Right ventricle myocardium superior (tissue), 1 donor: Measurements from ENCODE around the gene ZHX3. TPM values are rescaled to one million over a fixed set of nuclear protein-coding genes. Genes with fewer than 3 reads are reported as not detected.
A peak's percentile ranks its signal among the peaks of the same experiment; 100 is the strongest.

Experiments used
- ATAC-seq: fragments of 200-7000 bp; cut with Tn5 transposase; one replicate; pipeline ENCODE4 v1.9.1; 2020; ENCODE audit warnings: mild to moderate bottlenecking; ENCODE audit not compliant: poor library complexity
- DNase-seq: peaks from one replicate; pipeline ENCODE4 v3.0.0-alpha.2; 2020
- intact Hi-C: fragments of 100-400 bp; cut with DNase I; formaldehyde crosslinking; loops from one replicate; pipeline ENCODE4 v1.11.2; 2022
- long read RNA-seq: library from polyadenylated mRNA; unstranded; transcript quantifications from one replicate; pipeline ENCODE4 v2.0.0, GENCODE V29; 2021
- total RNA-seq: library from RNA; stranded (reverse); fragmentation: NEBNext Ultra II Directional; extraction: Animal tissue kit (Norgen Biotek cat#: 25700); gene quantifications from one replicate; pipeline ENCODE4 v1.2.1, GENCODE V29; 2021
- donor health status: DM: no; HTN: yes; CAD: no; lungs with severe emphysema.

Gene ZHX3, protein sequence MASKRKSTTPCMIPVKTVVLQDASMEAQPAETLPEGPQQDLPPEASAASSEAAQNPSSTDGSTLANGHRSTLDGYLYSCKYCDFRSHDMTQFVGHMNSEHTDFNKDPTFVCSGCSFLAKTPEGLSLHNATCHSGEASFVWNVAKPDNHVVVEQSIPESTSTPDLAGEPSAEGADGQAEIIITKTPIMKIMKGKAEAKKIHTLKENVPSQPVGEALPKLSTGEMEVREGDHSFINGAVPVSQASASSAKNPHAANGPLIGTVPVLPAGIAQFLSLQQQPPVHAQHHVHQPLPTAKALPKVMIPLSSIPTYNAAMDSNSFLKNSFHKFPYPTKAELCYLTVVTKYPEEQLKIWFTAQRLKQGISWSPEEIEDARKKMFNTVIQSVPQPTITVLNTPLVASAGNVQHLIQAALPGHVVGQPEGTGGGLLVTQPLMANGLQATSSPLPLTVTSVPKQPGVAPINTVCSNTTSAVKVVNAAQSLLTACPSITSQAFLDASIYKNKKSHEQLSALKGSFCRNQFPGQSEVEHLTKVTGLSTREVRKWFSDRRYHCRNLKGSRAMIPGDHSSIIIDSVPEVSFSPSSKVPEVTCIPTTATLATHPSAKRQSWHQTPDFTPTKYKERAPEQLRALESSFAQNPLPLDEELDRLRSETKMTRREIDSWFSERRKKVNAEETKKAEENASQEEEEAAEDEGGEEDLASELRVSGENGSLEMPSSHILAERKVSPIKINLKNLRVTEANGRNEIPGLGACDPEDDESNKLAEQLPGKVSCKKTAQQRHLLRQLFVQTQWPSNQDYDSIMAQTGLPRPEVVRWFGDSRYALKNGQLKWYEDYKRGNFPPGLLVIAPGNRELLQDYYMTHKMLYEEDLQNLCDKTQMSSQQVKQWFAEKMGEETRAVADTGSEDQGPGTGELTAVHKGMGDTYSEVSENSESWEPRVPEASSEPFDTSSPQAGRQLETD
- total RNA-seq, result 31.7 TPM
- long read RNA-seq, partial matches to known transcripts, result 6 of 20 reads
- long read RNA-seq, other reads (novel, unspliced or antisense), result 13 of 20 reads

DNA sequence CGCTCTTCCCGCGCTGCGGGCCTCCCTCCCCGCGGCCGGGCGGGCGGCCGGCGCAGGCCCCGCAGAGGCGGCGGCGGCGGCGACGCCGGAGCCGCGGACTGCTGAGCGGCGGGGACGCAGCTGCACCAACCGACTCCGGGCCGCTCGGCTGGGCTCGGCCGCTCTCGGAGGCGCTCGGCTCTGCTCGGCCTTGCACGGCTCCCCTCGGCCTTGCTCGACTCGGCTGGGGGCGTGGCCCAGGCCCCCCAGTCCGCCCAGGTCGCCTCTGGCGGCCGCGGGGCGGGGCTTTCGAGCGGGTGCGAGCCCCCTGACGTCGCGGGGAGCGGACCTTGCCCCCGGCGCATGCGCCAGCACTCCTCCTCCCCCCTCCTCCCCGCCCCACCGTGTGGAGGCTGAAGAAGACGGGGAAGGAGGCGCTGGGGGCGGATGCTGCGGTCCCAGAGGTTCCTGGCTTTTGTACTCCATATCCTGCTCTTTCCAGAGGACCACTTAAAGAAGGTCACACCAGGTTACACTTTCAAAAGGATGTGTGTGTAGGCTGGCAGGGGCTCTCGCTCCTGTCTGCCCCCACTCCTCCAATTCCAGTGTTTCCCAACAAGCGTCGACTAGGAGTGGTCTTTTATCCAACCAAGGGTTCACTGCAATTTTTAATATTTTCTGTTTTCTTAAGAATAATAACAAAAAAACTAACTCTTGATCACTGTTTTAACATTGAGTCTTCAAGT is at the start of gene ZHX3:
Gene ZHX3, minus strand, starts transcription at position 186 of the 725 bp plus-strand sequence. CDS start 112,815 bp downstream, outside the sequence.
- ATAC-seq, result peak; percentile 98
- peak; percentile 98 for DNase-seq
- intact Hi-C loops, result no loop called here

GRCh38 chr20:41367393-41367695 is 49.8 kb upstream of the ZHX3 start:
- DNase-seq (no peak), ATAC-seq (no peak)
- intact Hi-C loops, result no loop called here

DNA sequence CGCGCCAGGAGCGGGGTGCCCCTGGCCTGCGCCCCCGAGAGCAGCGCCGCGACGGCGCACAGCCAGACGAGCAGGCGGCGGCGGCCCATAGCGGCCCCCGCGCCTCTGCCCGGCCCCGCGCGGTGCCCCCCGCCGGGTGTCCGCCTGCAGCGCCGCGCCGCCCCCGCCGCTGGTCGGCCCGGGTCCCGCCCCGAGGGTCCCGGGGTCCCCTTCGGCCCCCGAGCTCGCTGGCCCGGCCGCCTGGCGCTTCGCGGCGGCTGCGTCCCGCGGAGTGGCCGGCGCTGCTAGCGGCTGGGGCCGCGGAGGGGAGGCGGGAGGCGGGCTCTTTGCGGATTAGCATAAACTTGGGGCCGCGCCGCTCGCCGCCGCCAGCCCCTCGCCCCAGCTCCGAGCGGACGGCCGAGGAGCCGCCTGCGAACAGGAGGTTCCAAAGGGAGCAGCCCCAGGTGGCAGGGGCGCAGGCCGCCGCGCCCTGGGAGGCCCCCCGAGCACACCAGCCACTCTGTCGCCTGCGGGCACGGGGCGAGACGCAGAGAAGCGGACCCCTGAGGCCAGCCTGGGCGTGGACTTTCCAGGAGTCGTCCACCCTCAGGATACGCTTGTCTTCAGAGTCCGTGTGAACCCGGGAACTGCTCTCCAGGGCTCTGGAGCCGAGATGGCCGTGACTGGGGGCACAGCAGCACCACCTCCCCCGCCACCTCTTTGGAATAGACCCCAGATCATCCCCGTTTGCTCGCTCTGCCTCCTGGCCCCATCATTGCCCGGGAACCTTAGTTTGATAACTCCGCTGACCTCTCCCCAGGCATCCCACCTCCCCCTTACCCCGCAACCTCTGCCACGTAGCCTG is 49.2 kb upstream of the ZHX3 start, which contains the start of gene EMILIN3:
Gene EMILIN3, minus strand, starts transcription at position 273 of the 847 bp plus-strand sequence. Its CDS starts 184 bp downstream, at position 89.
- intact Hi-C loops, result no loop called here
- DNase-seq (no peak), ATAC-seq (peak; percentile 57)

DNA sequence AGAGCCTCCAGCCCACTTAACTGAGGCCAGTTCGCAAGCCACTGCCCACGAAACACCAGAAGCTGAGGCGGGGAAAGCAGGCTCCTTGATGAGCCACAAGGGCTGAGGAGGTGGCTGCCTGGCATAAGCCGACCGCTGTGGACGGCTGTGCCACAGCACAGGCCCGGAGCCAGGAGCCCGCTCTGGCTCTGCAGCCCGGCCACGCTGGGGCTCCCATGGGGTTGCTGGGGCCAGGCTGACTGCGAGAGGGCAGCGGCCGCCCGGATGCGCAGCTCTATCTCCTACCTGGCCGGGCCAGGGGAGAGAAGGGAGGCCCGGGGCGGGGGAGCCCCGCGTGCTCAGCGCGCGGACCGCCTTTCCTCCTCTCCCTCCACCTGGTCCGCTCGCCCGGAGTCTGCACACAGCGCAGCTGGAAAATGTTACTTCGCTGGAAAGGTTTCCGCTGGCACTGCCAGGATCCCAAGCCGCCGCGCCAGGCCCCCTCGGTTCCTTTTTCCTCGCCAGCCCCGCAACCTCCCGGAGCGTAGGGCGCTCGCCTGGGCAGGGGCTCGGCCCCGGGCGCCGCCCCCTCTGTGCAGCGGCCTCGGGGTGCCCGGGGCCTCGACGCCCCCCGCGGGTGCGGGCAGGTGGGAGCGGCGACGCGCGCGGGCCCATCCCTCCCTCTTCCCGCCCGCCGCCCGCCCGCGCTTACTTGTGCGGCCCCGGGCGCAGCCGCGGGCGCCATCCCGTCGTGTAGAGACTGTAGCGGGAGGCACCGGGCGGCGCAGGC is 48.4 kb upstream of the ZHX3 start:
- intact Hi-C loops, result no loop called here
- no peak for DNase-seq
- peak; percentile 7 for ATAC-seq

DNA sequence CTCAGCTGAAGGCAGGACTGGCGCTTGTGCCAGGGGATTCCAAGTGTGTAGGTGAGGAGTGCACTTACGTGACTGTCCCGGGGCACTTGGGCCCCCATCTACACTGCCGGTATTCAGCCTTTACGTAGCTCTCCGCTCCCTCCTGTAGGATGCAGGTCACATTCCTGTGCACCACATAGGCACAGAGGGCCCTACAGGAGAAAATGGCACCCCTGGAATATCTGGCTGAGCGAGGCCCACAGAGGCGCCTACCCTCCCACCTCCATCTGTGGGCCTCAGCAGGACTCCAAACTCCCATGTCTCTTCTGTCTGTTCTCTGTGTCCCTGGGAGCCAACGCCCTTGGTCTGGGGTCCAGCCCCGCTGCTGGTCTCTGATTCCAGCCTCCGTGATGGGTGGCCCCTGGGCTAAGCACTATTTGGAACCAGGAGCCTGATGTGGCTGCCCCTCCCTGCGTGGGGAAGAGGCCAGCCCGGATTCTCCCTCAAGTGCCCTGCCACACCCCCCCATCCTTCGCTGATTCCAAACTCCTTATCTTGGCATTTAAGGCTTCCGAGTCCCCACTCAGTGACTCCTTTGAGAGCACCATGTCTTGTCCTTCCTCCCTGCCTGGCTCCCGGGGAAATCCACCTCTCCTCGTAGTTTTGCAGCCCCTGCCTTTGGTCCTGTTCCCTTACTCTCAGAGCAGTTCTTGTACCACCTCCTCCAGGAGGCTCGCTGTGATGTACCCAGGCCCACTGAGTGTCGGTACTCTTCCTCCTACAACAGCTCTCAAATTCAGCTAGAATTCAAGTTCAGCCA is 47.6 kb upstream of the ZHX3 start:
- no peak for DNase-seq
- no peak for ATAC-seq
- intact Hi-C loops, result no loop called here

- ATAC-seq (no peak), DNase-seq (no peak)
- intact Hi-C loops, result no loop called here
Observed at GRCh38 chr20:41364236-41364855, 46.8 kb upstream of the ZHX3 start.

DNA sequence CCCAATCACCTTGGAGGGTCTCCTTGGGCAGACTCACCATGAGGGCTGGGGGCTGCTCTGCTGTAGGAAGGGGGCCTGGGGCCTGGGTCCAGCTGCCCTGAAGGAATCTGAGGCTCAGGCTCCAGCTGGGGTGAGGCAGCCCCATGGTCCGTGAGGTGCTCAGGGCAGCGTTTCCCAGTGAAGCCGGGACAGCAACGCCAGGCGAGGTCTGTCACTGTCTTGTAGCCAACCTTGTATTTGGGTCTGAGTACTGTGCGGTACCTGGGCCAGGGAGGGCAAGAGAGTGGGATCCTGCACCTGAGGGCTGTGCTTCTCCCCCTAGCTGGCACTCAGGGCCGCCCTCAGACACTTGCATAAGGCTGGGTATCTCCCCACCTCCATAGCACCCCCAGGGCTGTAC is 46.1 kb upstream of the ZHX3 start:
- intact Hi-C loops, result no loop called here
- DNase-seq (no peak), ATAC-seq (no peak)

GRCh38 chr20:41362748-41363140 is 45.2 kb upstream of the ZHX3 start:
- DNase-seq (no peak), ATAC-seq (no peak)
- intact Hi-C loops, result no loop called here

DNA sequence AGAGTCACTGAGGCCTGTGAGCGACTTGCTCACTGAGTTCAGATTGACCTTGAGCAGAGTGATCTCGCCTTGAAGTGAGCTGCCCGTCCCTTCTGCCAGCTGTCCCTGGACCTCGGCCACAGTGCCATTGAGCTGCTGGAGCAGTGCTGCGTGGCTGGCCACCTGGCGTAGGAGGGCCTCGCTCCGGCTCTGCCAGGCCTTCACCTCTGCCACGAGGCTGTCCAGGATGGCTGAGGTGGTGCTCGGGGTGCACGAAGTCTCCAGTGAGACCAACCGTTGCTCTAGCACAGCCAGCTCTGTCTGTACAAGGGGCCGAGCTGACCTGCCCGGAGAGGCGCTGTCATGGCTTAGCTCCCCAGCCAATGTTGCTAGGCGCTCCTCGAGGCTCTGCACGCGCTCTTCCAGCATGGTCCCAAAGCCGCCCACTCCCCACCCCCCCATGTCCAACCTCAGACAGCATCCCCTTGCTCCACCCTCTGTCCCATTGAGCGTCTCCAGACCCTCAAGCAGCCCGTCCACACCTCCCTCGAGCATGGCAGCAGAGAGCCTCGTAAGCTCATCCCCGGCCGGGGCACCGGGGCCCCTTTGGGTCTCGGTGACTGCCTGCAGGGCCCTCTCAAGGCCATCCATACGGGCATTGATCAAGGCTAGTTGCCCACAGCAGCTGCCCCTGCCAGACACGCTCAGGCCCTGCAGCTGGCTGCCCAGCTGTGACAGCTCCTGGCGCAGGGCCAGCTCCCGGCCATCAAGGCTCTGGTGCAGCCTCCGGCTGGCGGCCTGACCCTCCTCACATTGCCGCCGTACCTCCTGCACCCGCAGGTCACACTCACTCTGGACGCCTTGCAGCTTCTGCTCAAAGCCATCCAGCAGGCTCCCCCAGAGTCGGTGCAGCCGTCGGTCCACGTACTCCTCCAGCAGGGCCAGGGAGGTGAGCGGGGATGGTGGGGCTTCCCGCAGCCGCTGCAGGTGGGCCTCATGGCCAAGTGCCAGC is 44.5 kb upstream of the ZHX3 start:
- ATAC-seq (peak; percentile 32), DNase-seq (peak; percentile 70)
- intact Hi-C loops, result no loop called here

DNA sequence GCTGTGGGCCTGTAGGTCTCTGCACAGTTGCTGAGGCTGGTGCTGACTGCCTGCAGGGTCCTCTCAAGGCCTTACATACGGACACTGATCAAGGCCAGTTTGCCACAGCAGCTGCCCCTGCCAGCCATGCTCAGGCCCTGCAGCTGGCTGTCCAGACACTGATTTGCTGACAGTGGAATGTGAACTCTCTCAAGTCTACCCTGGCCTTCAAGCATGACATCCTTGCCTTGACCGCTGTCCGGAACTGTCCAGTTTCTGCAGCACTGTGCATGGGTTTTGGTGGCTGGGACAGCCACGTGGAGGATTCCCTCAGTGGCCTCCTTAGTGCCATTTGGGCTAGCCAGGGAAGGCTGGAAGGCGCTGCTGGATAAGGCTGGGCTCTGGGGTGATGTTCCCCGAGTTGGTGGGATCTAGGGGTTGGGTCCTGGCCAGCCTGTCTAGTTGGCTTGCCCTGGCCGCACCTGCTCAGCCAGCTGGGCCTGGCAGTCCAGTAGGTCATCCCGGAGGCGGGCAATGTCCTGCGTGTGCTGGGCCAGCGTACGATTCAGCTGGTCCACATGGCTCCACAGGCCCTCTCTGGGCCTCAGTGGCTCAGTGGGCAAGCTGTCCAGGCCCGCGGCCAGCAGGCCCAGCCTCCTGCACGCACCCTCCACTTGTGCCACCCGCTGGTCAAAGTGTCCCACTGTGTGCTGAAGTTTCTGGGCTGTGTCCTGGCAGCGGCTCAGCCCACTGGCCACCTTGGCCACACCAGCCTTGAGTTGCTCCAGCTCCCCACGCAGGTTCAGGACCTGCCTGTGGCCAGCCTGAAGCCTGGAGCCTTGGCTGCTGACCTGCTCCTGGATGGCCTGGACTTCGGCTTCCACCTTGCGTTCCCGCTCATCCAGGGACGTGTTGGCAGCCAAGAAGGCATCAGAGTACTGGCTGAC is 43.6 kb upstream of the ZHX3 start:
- intact Hi-C loops, result no loop called here
- peak; percentile 2 for ATAC-seq
- DNase-seq, result no peak

GRCh38 chr20:41359541-41360011 is 42.0 kb upstream of the ZHX3 start:
- peak; percentile 57 for ATAC-seq
- DNase-seq, result peak; percentile 74
- intact Hi-C loops, result no loop called here

- DNase-seq (peak; percentile 40), ATAC-seq (no peak)
- intact Hi-C loops, result no loop called here
Observed at GRCh38 chr20:41358717-41359116, 41.2 kb upstream of the ZHX3 start.

- ATAC-seq, result no peak
- intact Hi-C loops, result no loop called here
Observed at GRCh38 chr20:41358230-41358629, 40.7 kb upstream of the ZHX3 start.

More at GRCh38 chr20:41358230-41358629, 40.7 kb upstream of the ZHX3 start:
- peak; percentile 15 for DNase-seq
